Heart left ventricle (tissue), 13 donors: ENCODE measurements around the gene CFAP119.

ENCODE experiments used
- CTCF ChIP-seq, 12 donors: fragments of 200-600 bp; sonication (generic) in 4 of 12; IDR thresholded peaks; one replicate each; pipeline versions ENCODE4 v1.5.0 to v1.8.0; 2018 to 2022; ENCODE audit warnings: antibody characterized with exemption in 12 of 12, mild to moderate bottlenecking in 5 of 12
- POLR2A ChIP-seq, 2 donors: fragments of 450-650 bp; IDR thresholded peaks; one replicate each; pipeline ENCODE4 v1.6.1; 2017; ENCODE audit warnings: antibody characterized with exemption in 2 of 2, mild to moderate bottlenecking in 2 of 2, moderate library complexity in 2 of 2
- donor health status: ischemic (EF 13 %, LVEDD 7.1; RV severe dilation, severe dysfunction).
- donor health status: DM: no; HTN: yes; CAD: no.
- donor health status: DM: no; HTN: no; CAD: no.
- donor health status: ischemic (EF 25% LVEDD 6.9; RV normal size, moderate dysfunction).
- donor health status: ischemic (EF 25% LVEDD 5.7; RV mildly dilated, moderate dysfunction).
- donor health status: ischemic (EF 35%, LVEDD 5.7; RV mildly dilated, moderate dysfunction).
- donor health status: nonischemic (EF 11% LVEDD 7.7; RV severe dilation, severe dysfunction).
- donor health status: DM: yes; HTN: yes; CAD: no.
- donor health status: PGD.
- donor health status: ischemic (EF 29% LVEDD 5.4; RV normal size, mild dysfunction).
- donor health status: nonischemic (EF 23%, LVEDD 6.1; RV moderate dilation, normal function).

- TF ChIP-seq CTCF (IDR thresholded peaks at IDR 0.05) = no peak
- TF ChIP-seq POLR2A (IDR thresholded peaks at IDR 0.05) = no peak
Observed at GRCh38 chr16:30768583-30769181, 6.8 kb upstream of the CFAP119 start.
